KBM-7 (cell line): Measurements from ENCODE around the gene SIGLEC14.
"Not testable (repeated sequence)": the region's sequence is repeated elsewhere in the genome, so short reads cannot be mapped to it uniquely, and the experiment has no call there.

Source experiments
- DNase-seq: peaks from one replicate; pipeline ENCODE4 v3.0.0-alpha.2; 2015
- in situ Hi-C: fragments of 300-500 bp; cut with MboI; formaldehyde crosslinking; loops from 2 replicates; pipeline ENCODE4 v1.14.3; 2020; ENCODE audit warnings: low sequenced_read_pairs, low pct_unique_long_range_greater_than_20kb, mixed read lengths

Gene SIGLEC14

DNA sequence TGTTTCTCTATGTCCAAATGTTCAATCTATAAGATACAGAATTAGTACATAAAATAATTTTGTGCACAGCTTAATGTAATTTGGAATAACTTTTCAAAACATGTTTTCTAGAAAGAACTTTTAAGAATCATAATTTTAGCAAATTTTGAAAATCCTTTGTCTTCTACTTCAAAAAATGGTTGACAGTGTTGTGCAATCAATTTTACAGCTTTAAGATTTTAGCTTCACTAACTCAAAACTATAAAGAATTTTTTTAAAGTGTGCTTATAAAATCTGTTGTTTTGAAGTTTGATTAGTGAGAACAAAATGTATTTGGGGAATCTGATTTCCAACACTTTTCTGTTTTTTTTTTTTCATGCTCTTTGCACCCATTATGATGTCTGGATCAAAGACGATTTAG, 33.8 kb upstream of the SIGLEC14 start:
- in situ Hi-C loops, result no loop called here
- DNase-seq, result no peak

DNA sequence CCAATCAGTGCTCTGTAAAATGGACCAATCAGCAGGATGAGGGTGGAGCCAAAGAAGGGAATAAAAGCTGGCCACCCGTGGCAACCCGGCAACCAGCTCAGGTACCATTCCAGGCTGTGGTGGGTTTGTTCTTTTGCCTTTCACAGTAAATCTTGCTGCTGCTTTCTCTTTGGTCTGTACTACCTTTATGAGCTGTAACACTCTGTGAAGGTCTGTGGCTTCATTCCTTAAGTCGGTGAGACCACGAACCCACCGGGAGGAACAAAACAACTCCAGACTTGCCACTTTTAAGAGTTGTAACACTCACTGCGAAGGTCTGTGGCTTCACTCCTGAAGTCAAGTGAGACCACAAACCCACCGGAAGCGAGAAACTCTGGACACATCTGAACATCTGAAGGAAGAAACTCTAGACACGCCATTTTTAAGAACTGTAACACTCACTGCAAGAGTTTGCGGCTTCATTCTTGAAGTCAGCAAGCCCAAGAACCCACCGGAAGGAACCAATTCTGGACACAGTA, 30.0 kb upstream of the SIGLEC14 start:
- in situ Hi-C loops, result no loop called here
- DNase-seq, result peak; percentile 74

DNA sequence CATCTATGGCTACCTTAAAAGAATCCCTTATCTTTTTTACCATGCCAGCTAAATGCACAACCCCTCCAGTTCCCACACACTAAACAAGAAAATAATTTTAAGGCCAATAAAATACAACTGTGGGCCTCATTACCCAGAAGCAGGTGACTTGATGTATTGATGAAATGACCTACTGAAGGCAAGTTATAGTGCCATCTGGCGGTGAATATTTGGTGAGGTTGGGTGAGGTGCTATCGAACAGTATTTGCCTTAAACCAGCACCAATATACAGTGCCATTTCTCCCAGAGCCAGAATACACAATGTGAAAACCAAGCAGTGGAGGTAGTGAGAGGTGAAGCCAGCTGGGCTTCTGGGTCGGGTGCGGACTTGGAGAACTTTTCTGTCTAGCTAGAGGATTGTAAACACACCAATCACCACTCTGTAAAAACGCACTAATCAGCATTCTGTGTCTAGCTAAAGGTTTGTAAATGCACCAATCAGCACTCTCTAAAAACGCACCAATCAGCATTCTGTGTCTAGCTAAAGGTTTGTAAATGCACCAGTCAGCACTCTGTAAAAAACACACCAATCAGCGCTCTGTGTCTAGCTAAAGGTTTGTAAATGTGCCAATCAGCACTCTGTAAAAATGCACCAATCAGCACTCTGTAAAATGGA, 29.4 kb upstream of the SIGLEC14 start:
- in situ Hi-C loops, result not testable (repeated sequence)
- peak; percentile 27 for DNase-seq

DNA sequence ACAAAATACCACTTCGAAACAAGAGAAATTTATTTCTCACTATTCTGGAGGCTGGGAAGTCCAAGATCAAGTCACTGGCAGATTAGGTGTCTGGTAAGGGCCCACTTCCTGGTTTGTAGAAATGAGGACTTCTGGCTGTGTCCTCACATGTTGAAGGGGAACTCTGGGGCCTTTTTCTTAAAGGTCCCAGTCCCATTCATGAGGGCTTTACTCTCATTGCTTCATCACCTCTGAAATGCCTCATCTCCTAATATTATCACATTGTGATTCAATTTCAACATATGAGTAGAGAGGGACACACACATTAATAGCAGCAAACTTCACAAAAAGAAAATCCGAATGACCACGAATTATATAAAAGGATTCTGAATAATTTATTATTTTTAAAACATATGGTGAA, 21.6 kb upstream of the SIGLEC14 start:
- in situ Hi-C loops, result no loop called here
- no peak for DNase-seq

DNA sequence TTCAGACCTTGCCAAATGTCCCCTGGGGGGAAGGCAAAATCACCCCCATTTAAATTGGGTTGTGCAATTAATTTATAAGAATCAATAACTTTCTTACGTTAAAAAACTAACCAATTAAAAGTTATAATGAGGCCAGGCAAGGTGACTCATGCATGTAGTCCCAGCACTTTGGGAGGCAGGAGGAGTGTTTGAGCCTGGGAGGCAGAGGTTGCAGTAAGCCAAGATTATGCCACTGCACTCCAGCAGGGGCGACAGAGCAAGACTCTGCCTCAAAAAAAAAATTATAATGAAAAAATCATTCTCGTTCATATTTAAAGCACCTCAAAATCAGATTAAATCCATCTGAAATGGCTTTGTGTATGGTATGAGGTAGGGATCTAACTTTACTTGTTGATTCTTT, 18.4 kb upstream of the SIGLEC14 start:
- in situ Hi-C loops, result no loop called here
- DNase-seq, result no peak

DNA sequence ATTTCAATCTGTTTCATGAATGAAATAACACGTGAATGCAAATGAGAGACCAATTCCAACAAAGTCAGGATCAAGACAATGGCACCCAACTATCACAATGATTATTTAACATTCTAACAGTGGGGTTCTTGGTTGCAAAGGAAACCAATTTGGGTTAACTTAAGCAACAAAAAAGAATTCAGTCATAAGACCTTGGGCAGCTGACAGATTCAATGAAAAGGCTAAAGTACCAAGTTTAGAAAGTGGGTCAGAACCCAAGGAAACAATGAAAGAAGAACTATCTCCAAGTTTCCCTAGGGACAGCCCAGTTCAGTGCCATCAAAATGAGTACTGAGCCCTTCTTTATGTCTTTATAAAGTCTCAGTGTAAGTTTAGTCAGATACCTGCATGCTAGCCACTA, 17.5 kb upstream of the SIGLEC14 start:
- no peak for DNase-seq
- in situ Hi-C loops, result no loop called here

DNA sequence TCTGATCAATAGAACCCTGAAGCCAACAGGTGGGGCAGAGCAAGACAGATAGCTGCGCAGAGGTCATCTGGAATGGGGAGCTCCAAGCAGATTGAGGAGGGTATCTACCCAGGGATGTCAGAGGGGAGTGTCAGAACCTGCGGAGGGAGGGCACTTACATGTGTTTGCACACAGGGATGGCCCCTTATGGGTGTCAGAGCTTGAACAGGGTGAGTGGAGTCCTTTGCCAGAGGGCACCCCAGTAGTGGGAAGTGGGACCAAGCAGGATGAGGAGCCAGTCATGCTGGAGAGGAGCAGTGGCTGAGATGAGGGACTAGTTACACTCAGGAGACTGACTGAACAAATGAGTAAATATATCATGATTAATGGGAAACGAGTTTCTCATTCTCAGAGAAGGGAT, 17.0 kb upstream of the SIGLEC14 start:
- DNase-seq, result no peak
- in situ Hi-C loops, result no loop called here

DNA sequence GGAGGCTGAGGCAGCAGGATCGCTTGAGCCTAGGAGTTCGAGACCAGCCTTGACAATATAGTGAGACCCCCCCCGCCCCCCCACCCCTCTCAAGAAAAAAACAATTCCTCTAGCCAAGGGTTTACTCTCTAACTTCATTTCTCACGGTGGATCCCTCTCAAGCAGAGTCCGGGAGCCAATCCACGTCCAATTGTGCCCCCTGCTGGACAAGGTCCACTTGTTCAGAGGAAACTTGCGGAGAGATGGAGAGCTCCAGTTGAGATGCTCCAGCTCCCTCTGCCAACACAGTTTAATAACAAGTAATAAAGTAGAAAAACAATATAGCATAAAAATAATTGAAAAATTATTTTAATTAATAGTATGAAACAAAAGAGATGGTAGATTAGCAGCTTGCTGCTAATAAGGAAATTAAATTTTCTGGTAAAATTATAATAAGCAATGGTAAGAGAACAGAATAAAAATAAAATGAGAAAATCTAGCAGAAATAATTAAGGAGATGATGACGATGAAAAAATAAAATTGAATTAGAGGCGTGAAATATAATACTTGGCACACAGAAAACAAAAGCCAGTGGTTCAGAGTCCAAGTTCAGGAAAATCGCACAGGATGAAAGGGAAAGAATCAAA, 14.5 kb upstream of the SIGLEC14 start:
- peak; percentile 84 for DNase-seq
- in situ Hi-C loops, result no loop called here

DNA sequence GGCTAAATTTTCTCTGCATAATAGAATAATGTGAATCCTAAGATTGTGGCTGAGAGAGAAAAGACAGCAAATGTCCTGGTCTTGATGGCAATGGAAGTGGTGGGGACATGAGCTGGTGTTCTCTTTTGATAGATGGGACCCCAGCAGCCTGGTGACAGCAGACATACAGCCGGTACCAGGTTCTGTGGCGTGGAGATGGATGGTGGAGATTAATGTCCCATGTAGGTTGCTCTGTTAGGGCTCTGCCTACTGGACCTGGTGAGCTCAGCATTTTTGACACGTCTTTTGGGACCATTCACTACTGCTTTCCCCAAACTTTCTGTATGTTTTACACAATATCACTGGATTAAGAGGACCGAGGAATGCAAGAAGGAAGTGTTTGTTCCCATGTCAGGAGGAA, 8.2 kb upstream of the SIGLEC14 start:
- DNase-seq, result no peak
- in situ Hi-C loops, result no loop called here

DNA sequence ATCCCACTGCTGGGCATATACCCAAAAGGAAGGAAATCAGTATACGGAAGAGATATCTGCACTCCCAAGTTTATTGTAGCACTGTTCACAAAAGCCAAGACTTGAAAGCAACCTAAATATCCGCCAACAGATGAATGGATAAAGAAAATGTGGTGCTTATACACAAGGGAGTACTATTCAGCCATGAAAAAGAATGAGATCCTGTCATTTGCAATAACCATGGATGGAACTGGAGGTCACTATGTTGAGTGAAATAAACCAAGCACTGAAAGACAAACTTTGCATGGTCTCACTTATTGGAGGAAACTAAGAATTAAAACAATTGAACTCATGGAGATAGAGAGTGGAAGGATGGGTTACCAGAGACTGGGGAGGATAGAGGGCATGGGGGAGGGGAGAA, 6.5 kb upstream of the SIGLEC14 start:
- in situ Hi-C loops, result no loop called here

DNA sequence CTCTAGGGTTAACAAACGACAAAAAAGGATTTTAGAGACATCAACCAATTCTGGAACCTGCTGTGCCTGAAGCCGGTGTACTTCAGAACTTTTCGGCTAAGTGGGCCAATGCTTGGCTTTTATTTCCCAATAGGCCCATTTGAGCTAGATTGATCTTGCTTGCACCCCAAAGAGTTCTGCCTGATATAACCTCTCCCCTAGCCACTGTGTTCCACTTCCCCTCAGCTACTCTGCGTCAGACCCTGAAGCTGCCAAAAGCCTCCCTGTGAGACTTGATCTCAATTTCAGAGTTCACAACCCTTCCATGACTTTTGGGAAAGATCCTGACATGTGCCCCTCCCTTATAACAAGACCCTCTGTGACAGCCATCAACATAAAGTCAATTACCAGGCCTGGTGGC, 5.6 kb upstream of the SIGLEC14 start:
- no peak for DNase-seq
- in situ Hi-C loops, result no loop called here

More for the DNA sequence above, 6.5 kb upstream of the SIGLEC14 start:
- no peak for DNase-seq

DNA sequence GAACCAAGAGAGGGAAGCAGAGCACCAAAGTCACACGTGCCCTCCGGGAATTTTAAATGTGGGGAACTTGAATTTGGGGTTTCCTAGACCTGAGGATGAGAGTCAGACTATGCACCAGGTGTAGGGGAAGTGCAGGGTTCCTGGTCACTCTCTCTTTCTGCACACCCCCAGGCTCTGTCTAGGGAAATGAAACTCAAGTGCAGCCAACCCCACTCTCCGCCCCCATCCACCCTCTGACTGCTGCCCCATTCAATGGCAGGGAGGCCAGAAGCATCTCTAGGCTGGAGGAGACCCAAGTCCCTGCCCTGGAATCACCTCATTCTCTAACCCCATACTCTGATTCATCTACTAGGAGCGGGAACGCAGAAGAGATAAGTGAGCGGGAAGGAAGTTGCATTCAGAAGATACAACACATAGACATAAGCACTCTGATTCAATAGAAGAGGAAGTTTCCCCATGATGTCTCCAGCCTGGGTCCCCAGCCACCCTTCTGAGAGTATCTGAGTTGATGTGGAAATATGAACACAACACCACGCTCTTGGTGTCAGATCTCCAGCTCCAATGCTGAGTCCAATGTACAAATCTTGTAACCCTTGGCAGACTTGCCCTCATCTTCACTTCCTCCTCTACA, 4.7 kb upstream of the SIGLEC14 start:
- in situ Hi-C loops, result no loop called here
- DNase-seq, result peak; percentile 49

DNA sequence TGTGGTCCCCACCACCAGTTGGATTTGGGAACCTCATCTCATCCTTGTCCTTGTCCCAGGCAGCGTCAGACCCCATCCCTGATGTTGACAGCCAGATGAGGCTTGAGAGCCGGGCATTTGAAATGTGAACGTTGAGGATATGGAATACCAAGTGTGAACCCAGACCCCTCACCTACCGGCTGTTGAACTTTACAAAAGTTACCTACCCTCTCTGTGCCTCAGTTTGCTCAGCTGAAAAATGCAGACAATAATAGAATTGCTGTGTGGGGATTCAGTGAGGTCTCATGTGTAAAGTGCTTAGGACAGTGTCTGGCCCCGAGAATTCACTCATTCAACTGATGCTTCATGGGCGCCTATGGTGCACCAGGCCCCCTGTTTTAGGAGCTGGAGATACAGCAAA, 693 bp upstream of the SIGLEC14 start:
- in situ Hi-C loops, result no loop called here

DNA sequence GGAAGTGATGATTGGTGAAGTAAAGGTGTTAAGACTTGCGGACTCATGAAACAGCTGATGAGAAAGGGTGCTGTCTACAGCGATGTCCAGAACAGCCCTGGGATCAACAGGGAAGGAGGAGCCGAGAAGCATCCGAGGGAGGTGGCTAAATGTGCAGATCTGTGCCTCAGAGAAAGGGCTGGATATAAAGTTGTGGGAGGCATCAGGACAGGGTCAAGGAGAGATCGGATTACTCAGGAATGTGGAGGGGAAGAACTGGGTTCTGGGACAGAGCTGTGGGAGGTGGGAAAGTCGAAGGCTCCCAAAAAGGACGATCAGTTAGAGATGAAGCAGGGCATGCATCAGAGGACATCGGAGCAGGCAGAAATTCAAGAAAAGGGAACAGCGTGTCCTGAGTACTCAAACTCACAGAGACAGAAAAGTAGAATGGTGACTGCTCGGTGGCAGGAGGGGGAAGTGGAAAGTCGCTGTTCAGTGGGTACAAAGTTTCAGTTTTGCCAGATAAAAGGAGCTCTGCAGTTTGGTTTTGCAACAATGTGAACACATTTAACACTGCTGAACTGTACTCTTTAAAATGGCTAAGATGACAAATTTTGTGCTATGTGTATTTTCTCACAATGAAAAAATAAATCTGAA, 1.9 kb downstream of the SIGLEC14 start:
- DNase-seq, result no peak
- in situ Hi-C loops, result no loop called here

More for the DNA sequence above, 693 bp upstream of the SIGLEC14 start:
- no peak for DNase-seq

DNA sequence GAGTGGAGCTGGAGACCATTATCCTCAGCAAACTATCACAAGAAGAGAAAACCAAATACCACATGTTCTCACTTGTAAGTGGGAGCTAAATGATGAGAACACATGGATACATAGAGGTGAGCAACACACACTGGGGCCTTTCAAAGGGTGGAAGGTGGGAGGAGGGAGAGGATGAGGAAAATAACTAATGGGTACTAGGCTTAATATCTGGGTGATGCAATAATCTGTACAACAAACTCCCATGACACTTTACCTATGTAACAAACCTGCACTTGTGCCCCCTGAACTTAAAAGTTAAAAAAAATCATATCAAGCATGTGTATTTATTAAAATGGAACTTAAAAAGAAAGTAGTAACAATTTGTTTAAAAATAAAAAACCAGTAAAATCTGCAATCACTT, 5.0 kb downstream of the SIGLEC14 start:
- in situ Hi-C loops, result no loop called here
- DNase-seq, result no peak

DNA sequence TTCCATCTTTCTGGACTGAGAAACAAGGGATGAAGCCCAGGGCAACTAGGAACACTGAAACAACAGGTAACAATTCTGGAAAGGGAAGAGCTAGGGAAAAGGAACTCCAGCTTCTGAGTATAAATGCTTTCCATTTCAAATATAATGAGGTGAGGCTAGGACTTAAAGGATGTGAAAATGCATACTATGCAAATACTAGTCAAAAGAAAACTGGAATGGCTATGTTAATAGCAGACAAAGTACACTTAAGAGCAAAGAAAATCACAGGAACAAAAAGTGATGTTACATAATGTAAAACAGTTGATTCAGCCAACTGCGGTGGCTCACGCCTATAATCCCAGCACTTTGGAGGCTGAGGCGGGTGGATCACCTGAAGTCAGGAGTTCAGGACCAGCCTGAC, 6.2 kb downstream of the SIGLEC14 start:
- no peak for DNase-seq
- in situ Hi-C loops, result no loop called here

DNA sequence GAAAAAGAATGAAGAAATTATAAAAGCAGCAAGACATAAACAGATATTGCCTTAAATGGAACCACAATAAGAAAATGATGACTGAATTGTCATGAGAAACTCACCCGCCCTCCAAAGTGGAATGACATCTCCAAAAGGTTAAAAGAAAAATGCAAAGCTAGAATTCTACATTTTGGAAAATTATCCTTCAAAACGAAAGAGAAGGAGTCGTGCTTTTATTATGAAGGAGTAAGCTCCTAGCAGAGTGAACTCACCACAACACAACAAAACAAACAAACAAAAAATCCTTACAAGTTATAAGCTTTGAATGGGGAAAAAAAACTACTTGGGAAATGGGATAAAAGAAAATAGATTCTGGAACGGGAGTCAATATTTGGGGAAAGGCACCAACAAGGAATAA, 6.7 kb downstream of the SIGLEC14 start:
- no peak for DNase-seq
- in situ Hi-C loops, result no loop called here

DNA sequence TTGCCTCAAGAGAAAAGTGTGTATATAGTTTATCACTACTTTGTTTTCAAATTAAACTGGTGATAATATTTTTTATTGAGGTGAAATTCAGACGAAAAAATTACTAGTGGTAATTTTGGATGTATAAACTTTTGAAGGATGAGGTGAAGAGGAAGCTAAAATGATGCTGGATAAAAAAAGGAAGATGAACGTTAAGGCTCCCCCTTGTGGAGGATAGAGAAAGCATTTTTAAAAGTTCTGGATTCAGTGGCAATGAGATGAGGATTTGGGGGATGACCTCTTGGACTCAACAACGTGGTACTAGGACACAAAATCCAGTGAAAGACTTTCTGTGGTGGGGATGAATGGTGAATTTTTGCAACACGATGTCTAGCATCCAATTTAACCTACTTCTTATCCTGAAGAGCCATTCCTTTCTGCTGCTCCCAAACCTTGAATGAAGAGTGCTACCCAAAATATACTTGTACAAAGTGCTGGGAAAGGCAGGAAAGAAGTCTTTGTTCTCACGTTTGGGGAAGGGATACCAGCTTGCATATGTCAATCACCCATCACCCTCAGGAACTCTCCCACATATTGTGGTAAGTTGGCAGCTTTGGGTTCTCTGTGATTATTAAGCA, 9.2 kb downstream of the SIGLEC14 start:
- in situ Hi-C loops, result no loop called here
- no peak for DNase-seq

DNA sequence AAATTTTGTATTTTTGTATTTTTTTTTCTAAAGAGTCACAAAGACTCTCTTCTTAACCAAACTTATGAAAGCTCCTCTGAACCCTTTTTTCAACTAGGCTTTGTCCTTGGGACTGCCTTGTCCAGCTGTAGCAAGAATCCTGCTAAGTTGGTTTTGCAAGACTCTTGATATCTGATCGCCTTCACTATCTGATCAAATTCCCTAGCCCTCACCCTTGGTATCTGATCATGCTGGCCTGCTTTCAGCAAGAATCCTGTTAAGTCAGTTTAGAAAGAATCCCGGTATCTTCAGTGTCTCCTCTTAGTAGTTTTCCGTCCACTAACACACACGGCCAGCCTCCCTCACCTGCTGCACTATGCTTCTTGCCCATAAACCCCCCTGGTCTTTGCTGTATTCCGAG, 14.5 kb downstream of the SIGLEC14 start:
- in situ Hi-C loops, result no loop called here
- DNase-seq, result no peak

DNA sequence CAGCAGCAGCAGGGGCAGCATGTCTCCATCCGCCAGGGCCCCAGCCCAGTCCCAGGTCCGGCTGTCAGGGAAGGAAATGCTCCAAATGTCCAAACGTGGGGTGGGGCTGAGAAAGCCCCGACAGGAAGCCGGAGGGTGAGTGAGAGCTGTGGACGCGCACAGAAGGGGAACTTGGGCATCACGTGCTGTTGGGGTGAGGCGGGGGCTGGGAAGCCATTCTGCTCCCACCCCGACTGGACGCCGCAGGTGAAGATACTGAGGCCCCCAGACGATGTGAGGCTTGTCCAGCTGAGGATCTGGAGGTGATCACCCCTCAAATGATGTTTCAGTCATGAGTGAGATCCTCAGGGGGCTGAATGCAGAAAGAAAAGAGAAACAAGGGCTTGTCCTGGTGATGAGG, 16.3 kb downstream of the SIGLEC14 start, which contains the start of gene SIGLEC5:
SIGLEC5 (minus strand) TSS at position 87 of the 400 bp plus-strand sequence; CDS start at position 21, 66 bp downstream.
- in situ Hi-C loops, DNase-seq: not testable (repeated sequence)
